Neural cell (in vitro differentiated cells): ENCODE data around the gene TPRG1L. TPM values are rescaled to one million over a fixed set of nuclear protein-coding genes. Genes with fewer than 3 reads are reported as not detected.

Source experiments
- H2AFZ ChIP-seq: fragments of 200-600, 300-800 bp; sonication (generic), shearing (Covaris generic); 2 replicates; pipeline ENCODE4 v1.6.0; 2014; ENCODE audit warnings: low read depth, mild to moderate bottlenecking, antibody characterized with exemption, low read length, moderate library complexity
- H3F3A ChIP-seq: fragments of 200-600 bp; shearing (Covaris generic); 2 replicates; pipeline ENCODE4 v1.6.1; 2016; ENCODE audit warnings: mild to moderate bottlenecking, moderate library complexity, mixed read lengths, antibody characterized with exemption, low read length; ENCODE audit not compliant: insufficient read depth, poor library complexity, severe bottlenecking
- H3K27ac ChIP-seq: fragments of 200-600, 300-800 bp; sonication (generic), shearing (Covaris generic); 2 replicates; pipeline ENCODE4 v1.5.1; 2014; ENCODE audit warnings: mild to moderate bottlenecking, low read length, moderate library complexity
- H3K27me3 ChIP-seq: fragments of 300-800, 200-600 bp; sonication (generic), shearing (Covaris generic); 2 replicates; pipeline ENCODE4 v1.6.0; 2014; ENCODE audit warnings: mild to moderate bottlenecking, low read depth, low read length, moderate library complexity; ENCODE audit not compliant: insufficient read depth
- H3K36me3 ChIP-seq: fragments of 300-800, 200-600 bp; sonication (generic), shearing (Covaris generic); 2 replicates; pipeline ENCODE4 v1.5.1; 2014; ENCODE audit warnings: mild to moderate bottlenecking, antibody characterized with exemption, low read length, moderate library complexity; ENCODE audit not compliant: insufficient read depth
- H3K4me2 ChIP-seq: fragments of 300-800, 200-600 bp; sonication (generic), shearing (Covaris generic); 2 replicates; pipeline ENCODE4 v1.6.0; 2014; ENCODE audit warnings: mild to moderate bottlenecking, low read length
- H3K4me3 ChIP-seq: fragments of 300-800, 200-600 bp; sonication (generic), shearing (Covaris generic); 2 replicates; pipeline ENCODE4 v1.5.1; 2014; ENCODE audit warnings: mild to moderate bottlenecking, low read length, moderate library complexity
- H3K79me2 ChIP-seq: fragments of 200-600 bp; shearing (Covaris generic); replicated peaks from 2 replicates; pipeline ENCODE4 v1.6.0; 2014; ENCODE audit warnings: mild to moderate bottlenecking, low read length, moderate library complexity; ENCODE audit not compliant: insufficient read depth
- H3K9ac ChIP-seq: fragments of 300-800, 200-600 bp; sonication (generic), shearing (Covaris generic); 2 replicates; pipeline ENCODE4 v1.6.1; 2016; ENCODE audit warnings: mild to moderate bottlenecking, low read length, mixed read lengths
- H3K9me2 ChIP-seq: fragments of 200-600 bp; shearing (Covaris generic); 2 replicates; pipeline ENCODE4 v1.6.1; 2016; ENCODE audit warnings: mild to moderate bottlenecking, low read length, mixed read lengths; ENCODE audit not compliant: insufficient read depth
- H3K9me3 ChIP-seq: fragments of 200-600, 300-800 bp; sonication (generic), shearing (Covaris generic); 2 replicates; pipeline ENCODE4 v1.6.1; 2016; ENCODE audit warnings: mild to moderate bottlenecking, mixed run types, low read length, moderate library complexity, mixed read lengths
- H4K20me1 ChIP-seq: fragments of 200-600 bp; shearing (Covaris generic); 2 replicates; pipeline ENCODE4 v1.6.1; 2016; ENCODE audit warnings: mild to moderate bottlenecking, mixed run types; ENCODE audit not compliant: insufficient read depth
- CTCF ChIP-seq: fragments of 450-650 bp; IDR thresholded peaks from 2 replicates; pipeline ENCODE4 v1.5.1; 2014; ENCODE audit warnings: antibody characterized with exemption, mild to moderate bottlenecking, moderate library complexity; ENCODE audit not compliant: poor library complexity, severe bottlenecking
- EP300 ChIP-seq: fragments of 450-650 bp; conservative IDR thresholded peaks from 2 replicates; pipeline ENCODE4 v1.6.1; 2014; ENCODE audit warnings: antibody characterized with exemption, mild to moderate bottlenecking, moderate library complexity; ENCODE audit not compliant: poor library complexity, severe bottlenecking
- EZH2 ChIP-seq: fragments of 200-600, 300-800 bp; shearing (Covaris generic), sonication (generic); IDR thresholded peaks from 2 replicates; pipeline ENCODE4 v1.6.1; 2014; ENCODE audit warnings: antibody characterized with exemption, low read length, borderline replicate concordance, mild to moderate bottlenecking; ENCODE audit not compliant: insufficient read depth, poor library complexity, severe bottlenecking
- MXI1 ChIP-seq: fragments of 450-650 bp; conservative IDR thresholded peaks from 2 replicates; pipeline ENCODE4 v1.6.1; 2014; ENCODE audit warnings: antibody characterized with exemption, mild to moderate bottlenecking; ENCODE audit not compliant: poor library complexity, severe bottlenecking
- POLR2AphosphoS5 ChIP-seq: IDR thresholded peaks from 2 replicates; pipeline ENCODE4 v1.6.1; 2012
- RAD21 ChIP-seq: fragments of 450-650 bp; conservative IDR thresholded peaks from 2 replicates; pipeline ENCODE4 v1.6.1; 2014; ENCODE audit warnings: antibody characterized with exemption, mild to moderate bottlenecking, moderate library complexity
- REST ChIP-seq: IDR thresholded peaks from 2 replicates; pipeline ENCODE4 v1.6.1; 2012; ENCODE audit warnings: borderline replicate concordance
- SMC3 ChIP-seq: fragments of 450-650 bp; conservative IDR thresholded peaks from 2 replicates; pipeline ENCODE4 v1.6.1; 2014; ENCODE audit warnings: antibody characterized with exemption, mild to moderate bottlenecking, moderate library complexity; ENCODE audit not compliant: poor library complexity
- TAF1 ChIP-seq: IDR thresholded peaks from 2 replicates; pipeline ENCODE4 v1.6.1; 2012; ENCODE audit warnings: low read depth
- polyA plus RNA-seq: library from polyadenylated mRNA; depleted of rRNA; stranded (reverse); fragments of >200 nt; gene quantifications from 2 replicates; pipeline ENCODE4 v1.2.3, GENCODE V29; 2014

The TPRG1L gene
- polyA plus RNA-seq, 1 donor from 2014 or later, result 22.4 TPM

GRCh38 chr1:3675436-3675835, 50.6 kb downstream of the TPRG1L start:
- Histone ChIP-seq H3K36me3 (no peaks in the 10 kb centered on the region), H3K79me2 (no peaks in the 10 kb centered on the region), H3K4me3 (no peak overlapping the region), H3K27me3 (no peaks in the 10 kb centered on the region), H3F3A (no peaks in the 10 kb centered on the region), H3K4me2 (no peak overlapping the region), H3K9ac (no peak overlapping the region), H3K9me2 (no peaks in the 10 kb centered on the region), H2AFZ (no peak overlapping the region), H3K27ac (no peak overlapping the region), H3K9me3 (no peaks in the 10 kb centered on the region), H4K20me1 (no peaks in the 10 kb centered on the region)
- TF ChIP-seq POLR2AphosphoS5, result no peak
- TF ChIP-seq RAD21, result no peak
- TF ChIP-seq EZH2, result no peak
- TF ChIP-seq EP300, result no peak
- TF ChIP-seq SMC3, result no peak
- no peak for TF ChIP-seq MXI1
- no peak for TF ChIP-seq REST
- TF ChIP-seq CTCF, result no peak
- TF ChIP-seq TAF1, result no peak

GRCh38 chr1:3676581-3677470, 52.0 kb downstream of the TPRG1L start:
- no peaks in the 10 kb centered on the region for H3K79me2 ChIP-seq
- no peaks in the 10 kb centered on the region for H4K20me1 ChIP-seq
- no peaks in the 10 kb centered on the region for H3K9me3 ChIP-seq
- no peaks in the 10 kb centered on the region for H3K36me3 ChIP-seq
- no peak overlapping the region for H3K9ac ChIP-seq
- H3K4me2 ChIP-seq, result no peak overlapping the region
- H3K4me3 ChIP-seq, result no peak overlapping the region
- no peaks in the 10 kb centered on the region for H3K9me2 ChIP-seq
- no peaks in the 10 kb centered on the region for H3K27me3 ChIP-seq
- no peak overlapping the region for H2AFZ ChIP-seq
- H3K27ac ChIP-seq, result no peak overlapping the region
- H3F3A ChIP-seq, result no peaks in the 10 kb centered on the region
- TF ChIP-seq CTCF (no peak), SMC3 (no peak), TAF1 (no peak), MXI1 (no peak), EZH2 (no peak), RAD21 (no peak), POLR2AphosphoS5 (no peak), REST (no peak), EP300 (no peak)
